ENCODE results near the gene RHBDF1. TPM values are rescaled to one million over a fixed set of nuclear protein-coding genes. Genes with fewer than 3 reads are reported as not detected.

The RHBDF1 gene
- total and polyA plus RNA-seq, 2 of the 13 experiments (the other 11 are each of a cell fraction or from before 2014, with no cell fraction given) = 5.4 to 26.9 TPM

DNA sequence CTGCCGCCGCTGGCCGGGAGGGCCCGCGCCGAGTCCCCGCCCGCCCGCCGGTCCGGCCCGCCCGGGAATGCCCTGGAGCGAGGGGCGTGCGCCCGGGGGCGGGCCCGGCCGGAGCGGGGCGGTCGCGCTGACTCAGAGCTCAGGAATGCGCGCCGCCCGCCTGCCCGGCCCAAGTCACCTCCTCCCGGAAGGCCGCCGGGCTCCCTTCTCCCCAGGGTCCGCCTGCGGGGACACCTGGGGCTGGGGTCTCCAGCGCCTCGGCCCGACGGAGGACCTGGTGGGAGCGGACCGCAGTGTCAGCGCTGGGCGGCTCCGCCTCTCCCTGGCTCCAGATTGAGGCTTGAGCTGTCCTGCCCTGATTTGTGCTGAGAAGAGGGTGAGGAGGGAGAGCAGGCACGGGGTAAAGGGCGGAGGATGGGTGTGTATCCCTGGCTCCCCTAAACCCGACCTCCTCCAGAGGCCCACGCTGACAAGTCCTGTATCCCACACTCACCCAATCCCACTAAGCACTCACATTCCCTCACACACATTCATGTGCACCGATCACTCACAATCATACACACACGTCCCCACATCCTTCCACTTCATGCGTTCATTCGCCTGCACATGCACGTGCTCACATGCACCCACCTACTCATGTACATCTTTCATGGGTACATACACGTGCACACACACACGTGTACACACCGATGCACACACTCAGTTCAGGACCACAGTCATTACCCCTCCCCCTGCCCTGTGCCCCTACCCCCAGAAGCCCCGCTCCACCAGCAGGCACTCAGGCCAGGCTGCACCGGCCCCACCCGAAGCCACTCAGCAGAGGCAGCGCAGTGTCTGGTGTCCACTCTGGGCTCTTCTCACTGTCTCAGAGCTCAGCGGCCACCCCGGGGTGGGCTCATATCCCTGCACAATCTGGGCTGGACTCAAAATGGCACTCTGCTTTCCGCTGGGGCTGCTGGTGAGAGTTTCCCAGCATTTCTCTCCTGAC, at the start of gene RHBDF1 (continued):
- TF ChIP-seq, protein P1, sequence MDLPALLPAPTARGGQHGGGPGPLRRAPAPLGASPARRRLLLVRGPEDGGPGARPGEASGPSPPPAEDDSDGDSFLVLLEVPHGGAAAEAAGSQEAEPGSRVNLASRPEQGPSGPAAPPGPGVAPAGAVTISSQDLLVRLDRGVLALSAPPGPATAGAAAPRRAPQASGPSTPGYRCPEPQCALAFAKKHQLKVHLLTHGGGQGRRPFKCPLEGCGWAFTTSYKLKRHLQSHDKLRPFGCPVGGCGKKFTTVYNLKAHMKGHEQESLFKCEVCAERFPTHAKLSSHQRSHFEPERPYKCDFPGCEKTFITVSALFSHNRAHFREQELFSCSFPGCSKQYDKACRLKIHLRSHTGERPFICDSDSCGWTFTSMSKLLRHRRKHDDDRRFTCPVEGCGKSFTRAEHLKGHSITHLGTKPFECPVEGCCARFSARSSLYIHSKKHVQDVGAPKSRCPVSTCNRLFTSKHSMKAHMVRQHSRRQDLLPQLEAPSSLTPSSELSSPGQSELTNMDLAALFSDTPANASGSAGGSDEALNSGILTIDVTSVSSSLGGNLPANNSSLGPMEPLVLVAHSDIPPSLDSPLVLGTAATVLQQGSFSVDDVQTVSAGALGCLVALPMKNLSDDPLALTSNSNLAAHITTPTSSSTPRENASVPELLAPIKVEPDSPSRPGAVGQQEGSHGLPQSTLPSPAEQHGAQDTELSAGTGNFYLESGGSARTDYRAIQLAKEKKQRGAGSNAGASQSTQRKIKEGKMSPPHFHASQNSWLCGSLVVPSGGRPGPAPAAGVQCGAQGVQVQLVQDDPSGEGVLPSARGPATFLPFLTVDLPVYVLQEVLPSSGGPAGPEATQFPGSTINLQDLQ (CRISPR knock-in tag; IDR thresholded peaks at IDR 0.05) = no peak
- TF ChIP-seq NR2F6 (IDR thresholded peaks at IDR 0.05) = no peak
- TF ChIP-seq NR2F6 (CRISPR knock-in tag; IDR thresholded peaks at IDR 0.05) = no peak
- no peak for TF ChIP-seq CENPT (CRISPR knock-in tag; IDR thresholded peaks at IDR 0.05; ENCODE audit: low read depth)
- 0 out of 2 replicates have a peak, but pooled peaks have one; percentile 33 for TF ChIP-seq EEA1 (CRISPR knock-in tag; IDR thresholded peaks at IDR 0.05; ENCODE audit: borderline replicate concordance)
- TF ChIP-seq, protein P2, sequence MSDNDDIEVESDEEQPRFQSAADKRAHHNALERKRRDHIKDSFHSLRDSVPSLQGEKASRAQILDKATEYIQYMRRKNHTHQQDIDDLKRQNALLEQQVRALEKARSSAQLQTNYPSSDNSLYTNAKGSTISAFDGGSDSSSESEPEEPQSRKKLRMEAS (IDR thresholded peaks at IDR 0.05) = 0 out of 2 replicates have a peak, but pooled peaks have one; percentile 32
- no peak for TF ChIP-seq CC2D1A (CRISPR knock-in tag; IDR thresholded peaks at IDR 0.05)
- TF ChIP-seq ZNF124 (CRISPR knock-in tag; IDR thresholded peaks at IDR 0.05) = no peak
- TF ChIP-seq, protein P3, sequence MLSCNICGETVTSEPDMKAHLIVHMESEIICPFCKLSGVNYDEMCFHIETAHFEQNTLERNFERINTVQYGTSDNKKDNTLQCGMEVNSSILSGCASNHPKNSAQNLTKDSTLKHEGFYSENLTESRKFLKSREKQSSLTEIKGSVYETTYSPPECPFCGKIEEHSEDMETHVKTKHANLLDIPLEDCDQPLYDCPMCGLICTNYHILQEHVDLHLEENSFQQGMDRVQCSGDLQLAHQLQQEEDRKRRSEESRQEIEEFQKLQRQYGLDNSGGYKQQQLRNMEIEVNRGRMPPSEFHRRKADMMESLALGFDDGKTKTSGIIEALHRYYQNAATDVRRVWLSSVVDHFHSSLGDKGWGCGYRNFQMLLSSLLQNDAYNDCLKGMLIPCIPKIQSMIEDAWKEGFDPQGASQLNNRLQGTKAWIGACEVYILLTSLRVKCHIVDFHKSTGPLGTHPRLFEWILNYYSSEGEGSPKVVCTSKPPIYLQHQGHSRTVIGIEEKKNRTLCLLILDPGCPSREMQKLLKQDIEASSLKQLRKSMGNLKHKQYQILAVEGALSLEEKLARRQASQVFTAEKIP (CRISPR knock-in tag; IDR thresholded peaks at IDR 0.05; ENCODE audit: borderline replicate concordance) = no peak
- no peak for TF ChIP-seq ATF7-NPFF (CRISPR knock-in tag; IDR thresholded peaks at IDR 0.05; ENCODE audit: low read depth)
- TF ChIP-seq KLF6 (CRISPR knock-in tag; IDR thresholded peaks at IDR 0.05) = no peak
- TF ChIP-seq POLR2AphosphoS2 (IDR thresholded peaks at IDR 0.05; ENCODE audit: low read depth, low read length) = no peak
- TF ChIP-seq KLF13 (CRISPR knock-in tag; IDR thresholded peaks at IDR 0.05) = 0 out of 2 replicates have a peak, but pooled peaks have one; percentile 40
- TF ChIP-seq ZFP36L1 (CRISPR knock-in tag; IDR thresholded peaks at IDR 0.05) = no peak
- TF ChIP-seq RAD21 (CRISPR knock-in tag; IDR thresholded peaks at IDR 0.05) = no peak; the same call in 1 of the 2 replicates
- TF ChIP-seq ZNF317 (CRISPR knock-in tag; IDR thresholded peaks at IDR 0.05) = no peak
- no peak for TF ChIP-seq ISL2 (CRISPR knock-in tag; IDR thresholded peaks at IDR 0.05)
- no peak for TF ChIP-seq PITX1 (CRISPR knock-in tag; IDR thresholded peaks at IDR 0.05)
- TF ChIP-seq ZFP90 (CRISPR knock-in tag; IDR thresholded peaks at IDR 0.05; ENCODE audit: borderline replicate concordance) = no peak
- TF ChIP-seq, protein P4, sequence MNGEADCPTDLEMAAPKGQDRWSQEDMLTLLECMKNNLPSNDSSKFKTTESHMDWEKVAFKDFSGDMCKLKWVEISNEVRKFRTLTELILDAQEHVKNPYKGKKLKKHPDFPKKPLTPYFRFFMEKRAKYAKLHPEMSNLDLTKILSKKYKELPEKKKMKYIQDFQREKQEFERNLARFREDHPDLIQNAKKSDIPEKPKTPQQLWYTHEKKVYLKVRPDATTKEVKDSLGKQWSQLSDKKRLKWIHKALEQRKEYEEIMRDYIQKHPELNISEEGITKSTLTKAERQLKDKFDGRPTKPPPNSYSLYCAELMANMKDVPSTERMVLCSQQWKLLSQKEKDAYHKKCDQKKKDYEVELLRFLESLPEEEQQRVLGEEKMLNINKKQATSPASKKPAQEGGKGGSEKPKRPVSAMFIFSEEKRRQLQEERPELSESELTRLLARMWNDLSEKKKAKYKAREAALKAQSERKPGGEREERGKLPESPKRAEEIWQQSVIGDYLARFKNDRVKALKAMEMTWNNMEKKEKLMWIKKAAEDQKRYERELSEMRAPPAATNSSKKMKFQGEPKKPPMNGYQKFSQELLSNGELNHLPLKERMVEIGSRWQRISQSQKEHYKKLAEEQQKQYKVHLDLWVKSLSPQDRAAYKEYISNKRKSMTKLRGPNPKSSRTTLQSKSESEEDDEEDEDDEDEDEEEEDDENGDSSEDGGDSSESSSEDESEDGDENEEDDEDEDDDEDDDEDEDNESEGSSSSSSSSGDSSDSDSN (CRISPR knock-in tag; IDR thresholded peaks at IDR 0.05) = no peak
- TF ChIP-seq ZSCAN20 (CRISPR knock-in tag; IDR thresholded peaks at IDR 0.05; ENCODE audit: borderline replicate concordance) = no peak
- TF ChIP-seq, protein P5, sequence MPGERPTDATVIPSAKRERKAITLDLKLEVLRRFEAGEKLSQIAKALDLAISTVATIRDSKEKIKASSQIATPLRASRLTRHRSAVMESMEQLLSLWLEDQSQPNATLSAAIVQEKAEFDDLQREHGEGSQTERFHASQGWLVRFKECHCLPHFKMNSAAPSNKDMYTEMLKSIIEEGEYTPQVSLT (CRISPR knock-in tag; IDR thresholded peaks at IDR 0.05; ENCODE audit: borderline replicate concordance, low read depth) = no peak
- TF ChIP-seq ZNF709 (CRISPR knock-in tag; IDR thresholded peaks at IDR 0.05) = no peak
- no peak for TF ChIP-seq MIXL1 (CRISPR knock-in tag; IDR thresholded peaks at IDR 0.05)

All from HepG2 (cell line).